T-helper 2 cell treated with Interferon-gamma antibody and Interleukin-4, amounts not matched to agents 100 ng/mL and 5 ng/mL, for 36 hours (primary cell): ENCODE results near the gene ZNF646. TPM values are rescaled to one million over a fixed set of nuclear protein-coding genes. Genes with fewer than 3 reads are reported as not detected.
"Not testable (repeated sequence)": the region's sequence is repeated elsewhere in the genome, so short reads cannot be mapped to it uniquely, and the experiment has no call there.

ENCODE experiments used
- intact Hi-C: fragments of 100-400 bp; cut with micrococcal nuclease; formaldehyde crosslinking; loops from one replicate; pipeline ENCODE4 v1.15.1; 2023
- total RNA-seq: library from RNA; stranded (reverse); gene quantifications from 2 replicates; pipeline ENCODE4 v1.2.3, GENCODE V29; 2022

Gene ZNF646
- total RNA-seq, 1 donor from 2014 or later = 25.3 TPM

GRCh38 chr16:31084584-31085302, 10.5 kb downstream of the ZNF646 start:
- intact Hi-C loops = no loop called here

GRCh38 chr16:31085411-31085810, 11.2 kb downstream of the ZNF646 start:
- intact Hi-C loops = no loop called here

- intact Hi-C loops = no loop called here
Observed at GRCh38 chr16:31085873-31086628, 11.8 kb downstream of the ZNF646 start.

GRCh38 chr16:31086629-31086906, 12.3 kb downstream of the ZNF646 start:
- intact Hi-C loops = no loop called here

- intact Hi-C loops = no loop called here
Observed at GRCh38 chr16:31087481-31087880, 13.3 kb downstream of the ZNF646 start.

GRCh38 chr16:31087971-31088370, 13.7 kb downstream of the ZNF646 start:
- intact Hi-C loops = no loop called here

- intact Hi-C loops = no loop called here
Observed at GRCh38 chr16:31088459-31089183, 14.4 kb downstream of the ZNF646 start, which contains the start of gene PRSS53. Gene PRSS53 (minus strand): TSS chr16:31088943. CDS start chr16:31088809, 134 bp downstream.

GRCh38 chr16:31089199-31089598, 15.0 kb downstream of the ZNF646 start:
- intact Hi-C loops = no loop called here

- intact Hi-C loops = no loop called here
Observed at GRCh38 chr16:31090540-31090939, 16.3 kb downstream of the ZNF646 start.

GRCh38 chr16:31092330-31092729, 18.1 kb downstream of the ZNF646 start:
- intact Hi-C loops = no loop called here

- intact Hi-C loops = no loop called here
Observed at GRCh38 chr16:31093132-31093703, 19.0 kb downstream of the ZNF646 start.

GRCh38 chr16:31094088-31094423, 19.8 kb downstream of the ZNF646 start:
- intact Hi-C loops = loop anchor here (1.0 kb wide), 7 partner anchors 20 to 172 kb away; partner anchors contain the start of genes FUS, HSD3B7, KAT8 and STX4

- intact Hi-C loops = loop anchor here (1.0 kb wide), 7 partner anchors 20 to 172 kb away; partner anchors contain the start of genes FUS, HSD3B7, KAT8 and STX4
Observed at GRCh38 chr16:31094424-31095120, 20.4 kb downstream of the ZNF646 start, which contains the start of gene VKORC1. Gene VKORC1 (minus strand): TSS chr16:31094797. CDS start chr16:31094729, 68 bp downstream.

- intact Hi-C loops = no loop called here
Observed at GRCh38 chr16:31099860-31100638, 25.8 kb downstream of the ZNF646 start.

GRCh38 chr16:31100876-31101641, 26.8 kb downstream of the ZNF646 start:
- intact Hi-C loops = not testable (repeated sequence)

- intact Hi-C loops = no loop called here
Observed at GRCh38 chr16:31105677-31106213, 31.5 kb downstream of the ZNF646 start.

GRCh38 chr16:31106509-31107464, 32.6 kb downstream of the ZNF646 start:
- intact Hi-C loops = no loop called here

GRCh38 chr16:31107465-31107867, 33.2 kb downstream of the ZNF646 start:
- intact Hi-C loops = no loop called here
